OCI-LY7 (cell line): ENCODE measurements around the gene RNF41.

Experiments used
- CTCF ChIP-seq: fragments of 200-600 bp; sonication (generic); conservative IDR thresholded peaks from 2 replicates; pipeline ENCODE4 v1.5.1; 2014; ENCODE audit warnings: mild to moderate bottlenecking, antibody characterized with exemption, low read length, moderate library complexity, mixed read lengths
- EZH2phosphoT487 ChIP-seq: fragments of 200-600 bp; sonication (generic); IDR thresholded peaks from 2 replicates; pipeline ENCODE4 v1.6.1; 2018; ENCODE audit warnings: low read depth, borderline replicate concordance, mild to moderate bottlenecking, mixed run types, antibody characterized with exemption, low read length, moderate library complexity, mixed read lengths

- TF ChIP-seq CTCF (peak; percentile 68), EZH2phosphoT487 (no peak)
These were observed 16.3 kb downstream of the RNF41 start for GRCh38 chr12:56205445-56205844.
